ENCODE results near the gene UBE2L3.

DNA sequence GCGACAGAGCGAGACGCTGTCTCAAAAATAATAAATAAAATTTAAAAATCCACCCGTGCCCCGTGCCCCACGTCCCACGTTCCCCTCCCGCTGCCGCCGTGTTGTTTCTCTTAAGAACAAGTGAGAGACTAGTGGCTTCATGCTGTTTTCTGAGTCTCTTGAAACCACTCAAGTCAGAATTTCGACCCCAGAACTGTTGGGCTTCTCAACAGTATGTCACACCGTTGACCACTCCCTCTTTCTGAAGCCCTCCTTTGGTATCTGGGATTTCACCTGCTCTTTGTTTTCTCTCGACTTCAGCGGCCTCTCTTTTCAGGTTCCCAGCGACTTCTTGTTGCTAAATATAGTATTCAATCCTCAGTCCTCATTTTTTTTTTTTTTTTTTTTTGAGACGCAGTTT is 99.3 kb downstream of the UBE2L3 start:
- TF ChIP-seq ZBTB7A (tag by site-specific recombination; IDR thresholded peaks at IDR 0.05; ENCODE audit: low read depth) = no peak
- TF ChIP-seq, protein P1, sequence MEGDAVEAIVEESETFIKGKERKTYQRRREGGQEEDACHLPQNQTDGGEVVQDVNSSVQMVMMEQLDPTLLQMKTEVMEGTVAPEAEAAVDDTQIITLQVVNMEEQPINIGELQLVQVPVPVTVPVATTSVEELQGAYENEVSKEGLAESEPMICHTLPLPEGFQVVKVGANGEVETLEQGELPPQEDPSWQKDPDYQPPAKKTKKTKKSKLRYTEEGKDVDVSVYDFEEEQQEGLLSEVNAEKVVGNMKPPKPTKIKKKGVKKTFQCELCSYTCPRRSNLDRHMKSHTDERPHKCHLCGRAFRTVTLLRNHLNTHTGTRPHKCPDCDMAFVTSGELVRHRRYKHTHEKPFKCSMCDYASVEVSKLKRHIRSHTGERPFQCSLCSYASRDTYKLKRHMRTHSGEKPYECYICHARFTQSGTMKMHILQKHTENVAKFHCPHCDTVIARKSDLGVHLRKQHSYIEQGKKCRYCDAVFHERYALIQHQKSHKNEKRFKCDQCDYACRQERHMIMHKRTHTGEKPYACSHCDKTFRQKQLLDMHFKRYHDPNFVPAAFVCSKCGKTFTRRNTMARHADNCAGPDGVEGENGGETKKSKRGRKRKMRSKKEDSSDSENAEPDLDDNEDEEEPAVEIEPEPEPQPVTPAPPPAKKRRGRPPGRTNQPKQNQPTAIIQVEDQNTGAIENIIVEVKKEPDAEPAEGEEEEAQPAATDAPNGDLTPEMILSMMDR (tag by site-specific recombination; IDR thresholded peaks at IDR 0.05) = no peak
- TF ChIP-seq ZBTB8A (tag by site-specific recombination; IDR thresholded peaks at IDR 0.05) = no peak

All from HEK293 (cell line).